Breast epithelium (tissue), 4 donors: ENCODE data around the gene TOMM34. TPM values are rescaled to one million over a fixed set of nuclear protein-coding genes. Genes with fewer than 3 reads are reported as not detected.

Source experiments
- DNase-seq, 2 donors: peaks; one replicate each; pipeline ENCODE4 v3.0.0-alpha.2; 2019; ENCODE audit warnings: low spot score in 2 of 2
- H3K27ac ChIP-seq, 2 donors: fragments of 200-600 bp; sonication (generic) in 1 of 2; one replicate each; pipeline ENCODE4 v1.5.1; 2016 to 2019; ENCODE audit warnings: mild to moderate bottlenecking in 1 of 2
- H3K27me3 ChIP-seq, 2 donors: fragments of 200-600 bp; sonication (generic) in 1 of 2; one replicate each; pipeline versions ENCODE4 v1.5.1 to v1.6.0; 2017 to 2019; ENCODE audit warnings: control low read depth in 1 of 2, mild to moderate bottlenecking in 1 of 2
- H3K36me3 ChIP-seq: fragments of 200-600 bp; one replicate; pipeline ENCODE4 v1.5.1; 2019
- H3K4me1 ChIP-seq, 2 donors: fragments of 200-600 bp; sonication (generic); one replicate each; pipeline ENCODE4 v1.5.1; 2016 to 2019; ENCODE audit warnings: control low read depth in 1 of 2
- H3K4me3 ChIP-seq, 3 donors: fragments of 200-600 bp; sonication (generic); 1 replicate in 2 of 3; 2 replicates in 1 of 3; pipeline ENCODE4 v1.5.1; 2016 to 2019; ENCODE audit warnings: mild to moderate bottlenecking in 3 of 3, moderate library complexity in 2 of 3
- H3K9me3 ChIP-seq, 2 donors: fragments of 200-600 bp; sonication (generic) in 1 of 2; one replicate each; pipeline ENCODE4 v1.5.1; 2016 to 2019; ENCODE audit warnings: control low read depth in 1 of 2
- POLR2A ChIP-seq: fragments of 450-650 bp; IDR thresholded peaks from one replicate; pipeline ENCODE4 v1.6.1; 2016; ENCODE audit warnings: antibody characterized with exemption, mild to moderate bottlenecking, moderate library complexity
- POLR2AphosphoS5 ChIP-seq, 3 donors: sonication (generic); formaldehyde crosslinking; IDR thresholded peaks; one replicate each; pipeline ENCODE4 v1.6.1; 2017; ENCODE audit warnings: antibody characterized with exemption in 3 of 3
- intact Hi-C: fragments of 100-400 bp; cut with DNase I; formaldehyde crosslinking; loops from one replicate; pipeline ENCODE4 v1.15.1; 2023; ENCODE audit warnings: low total_unique reads
- total RNA-seq, 3 donors: library from RNA; depleted of rRNA; stranded (reverse); fragments of >200 nt; gene quantifications; one replicate each; pipeline ENCODE4 v1.1.0, GENCODE V29; 2016
- TF ChIP-seq, protein P1 (sequence below), 3 donors: fragments of 450-650 bp; IDR thresholded peaks; one replicate each; pipeline ENCODE4 v1.5.1; 2016 to 2017; ENCODE audit warnings: antibody characterized with exemption in 3 of 3, mild to moderate bottlenecking in 3 of 3, moderate library complexity in 3 of 3

Gene TOMM34
- total RNA-seq, 3 donors from 2014 or later = 14.6 to 21.0 (median 20.3) TPM

DNA sequence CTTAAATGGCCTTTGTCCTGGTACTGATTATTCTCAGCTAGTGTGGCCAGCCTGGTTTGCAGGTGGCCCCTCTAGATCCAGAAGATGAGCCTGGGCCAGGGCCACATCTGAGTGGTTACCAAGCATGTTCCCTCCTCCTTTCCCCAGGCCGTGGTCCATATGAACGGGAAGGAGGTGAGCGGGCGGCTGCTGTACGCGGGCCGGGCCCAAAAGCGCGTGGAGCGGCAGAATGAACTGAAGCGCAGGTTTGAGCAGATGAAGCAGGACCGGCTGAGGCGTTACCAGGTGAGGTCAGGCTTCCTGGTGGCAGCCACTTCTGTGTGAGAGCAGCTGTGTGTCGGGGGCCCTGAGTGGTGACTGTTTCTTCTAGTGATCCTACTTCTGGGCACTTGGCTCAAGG lies 38.8 kb downstream of the TOMM34 start:
- Histone ChIP-seq H3K27me3 (no peaks in the 10 kb centered on the region), H3K27ac (no peak overlapping the region), H3K36me3 (no peaks in the 10 kb centered on the region), H3K9me3 (no peaks in the 10 kb centered on the region), H3K4me3 (no peak overlapping the region), H3K4me1 (no peaks in the 10 kb centered on the region)
- DNase-seq = no peak
- intact Hi-C loops = no loop called here
- TF ChIP-seq POLR2A (no peak), POLR2AphosphoS5 (IDR thresholded peaks at IDR 0.05) (no peak)
- TF ChIP-seq, protein P1, sequence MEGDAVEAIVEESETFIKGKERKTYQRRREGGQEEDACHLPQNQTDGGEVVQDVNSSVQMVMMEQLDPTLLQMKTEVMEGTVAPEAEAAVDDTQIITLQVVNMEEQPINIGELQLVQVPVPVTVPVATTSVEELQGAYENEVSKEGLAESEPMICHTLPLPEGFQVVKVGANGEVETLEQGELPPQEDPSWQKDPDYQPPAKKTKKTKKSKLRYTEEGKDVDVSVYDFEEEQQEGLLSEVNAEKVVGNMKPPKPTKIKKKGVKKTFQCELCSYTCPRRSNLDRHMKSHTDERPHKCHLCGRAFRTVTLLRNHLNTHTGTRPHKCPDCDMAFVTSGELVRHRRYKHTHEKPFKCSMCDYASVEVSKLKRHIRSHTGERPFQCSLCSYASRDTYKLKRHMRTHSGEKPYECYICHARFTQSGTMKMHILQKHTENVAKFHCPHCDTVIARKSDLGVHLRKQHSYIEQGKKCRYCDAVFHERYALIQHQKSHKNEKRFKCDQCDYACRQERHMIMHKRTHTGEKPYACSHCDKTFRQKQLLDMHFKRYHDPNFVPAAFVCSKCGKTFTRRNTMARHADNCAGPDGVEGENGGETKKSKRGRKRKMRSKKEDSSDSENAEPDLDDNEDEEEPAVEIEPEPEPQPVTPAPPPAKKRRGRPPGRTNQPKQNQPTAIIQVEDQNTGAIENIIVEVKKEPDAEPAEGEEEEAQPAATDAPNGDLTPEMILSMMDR (IDR thresholded peaks at IDR 0.05) = no peak

DNA sequence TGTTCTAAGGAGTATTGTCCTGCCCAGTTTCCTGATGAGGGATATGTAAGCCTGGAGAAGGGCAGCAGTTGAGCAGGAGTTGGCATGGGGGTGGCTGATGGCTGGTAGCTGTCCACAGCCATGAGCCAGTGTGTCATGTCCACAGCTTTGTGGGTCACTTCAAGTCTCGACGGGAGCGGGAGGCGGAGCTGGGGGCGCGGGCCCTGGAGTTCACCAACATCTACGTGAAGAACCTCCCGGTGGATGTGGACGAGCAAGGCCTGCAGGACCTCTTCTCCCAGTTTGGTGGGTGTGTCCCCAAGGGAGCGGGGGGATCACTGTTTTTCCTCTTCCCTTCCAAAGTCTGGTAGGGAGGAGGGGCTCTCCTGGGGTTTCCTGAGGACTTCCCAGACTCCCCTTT lies 41.4 kb downstream of the TOMM34 start:
- DNase-seq = no peak
- TF ChIP-seq, protein P1 (IDR thresholded peaks at IDR 0.05) = no peak
- Histone ChIP-seq H3K27me3 (no peaks in the 10 kb centered on the region), H3K4me3 (no peak overlapping the region), H3K36me3 (no peaks in the 10 kb centered on the region), H3K9me3 (no peaks in the 10 kb centered on the region), H3K4me1 (no peaks in the 10 kb centered on the region), H3K27ac (no peak overlapping the region)
- intact Hi-C loops = no loop called here

DNA sequence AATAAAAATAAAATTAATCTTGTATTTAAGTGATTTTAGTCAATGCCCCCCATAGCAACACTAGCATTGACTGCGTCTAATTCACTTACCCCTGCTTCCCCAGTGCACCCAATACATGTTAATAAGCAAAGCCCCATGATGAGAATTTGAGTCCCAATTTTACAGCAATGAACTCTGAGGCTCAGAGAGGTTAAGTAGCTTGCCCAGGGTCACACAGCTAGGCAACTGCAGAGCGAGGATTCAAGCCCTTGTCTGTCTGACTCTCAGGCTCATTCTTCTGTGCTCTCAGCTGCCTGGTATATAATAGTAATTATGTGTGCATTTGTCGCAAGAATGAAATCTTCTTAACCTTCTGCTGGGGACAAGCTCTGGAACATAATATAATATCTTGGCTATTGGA lies 41.9 kb downstream of the TOMM34 start:
- Histone ChIP-seq H3K4me3 (no peak overlapping the region), H3K9me3 (no peaks in the 10 kb centered on the region), H3K27ac (no peak overlapping the region), H3K4me1 (no peaks in the 10 kb centered on the region), H3K27me3 (no peaks in the 10 kb centered on the region), H3K36me3 (no peaks in the 10 kb centered on the region)
- intact Hi-C loops = no loop called here
- no peak for DNase-seq
- TF ChIP-seq, protein P1 (IDR thresholded peaks at IDR 0.05) = no peak
- TF ChIP-seq POLR2AphosphoS5 (IDR thresholded peaks at IDR 0.05) (no peak), POLR2A (no peak)

DNA sequence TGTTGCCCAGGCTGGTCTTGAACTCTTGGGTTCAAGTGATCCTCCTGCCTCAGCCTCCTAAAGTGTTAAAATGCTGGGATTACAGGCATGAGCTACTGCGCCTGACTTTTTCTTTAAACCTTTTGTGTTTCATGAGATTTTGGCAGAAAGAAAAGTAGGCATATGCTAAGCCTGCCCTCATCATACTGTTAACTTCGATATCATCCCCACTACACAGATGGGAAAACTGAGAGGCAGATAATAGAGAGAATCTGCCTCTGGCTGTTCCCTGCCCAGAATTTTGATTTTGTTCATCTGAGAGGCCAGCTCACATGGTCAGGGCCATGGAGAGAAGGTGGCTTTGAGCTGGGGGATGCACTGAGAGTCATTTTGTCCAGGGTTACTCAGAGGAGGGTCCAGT lies 42.8 kb downstream of the TOMM34 start:
- intact Hi-C loops = no loop called here
- Histone ChIP-seq H3K9me3 (no peaks in the 10 kb centered on the region), H3K27me3 (no peaks in the 10 kb centered on the region), H3K4me3 (no peak overlapping the region), H3K36me3 (no peaks in the 10 kb centered on the region), H3K4me1 (no peaks in the 10 kb centered on the region), H3K27ac (no peak overlapping the region)
- TF ChIP-seq, protein P1 (IDR thresholded peaks at IDR 0.05) = no peak
- TF ChIP-seq POLR2AphosphoS5 (IDR thresholded peaks at IDR 0.05) (no peak), POLR2A (no peak)
- DNase-seq = no peak

DNA sequence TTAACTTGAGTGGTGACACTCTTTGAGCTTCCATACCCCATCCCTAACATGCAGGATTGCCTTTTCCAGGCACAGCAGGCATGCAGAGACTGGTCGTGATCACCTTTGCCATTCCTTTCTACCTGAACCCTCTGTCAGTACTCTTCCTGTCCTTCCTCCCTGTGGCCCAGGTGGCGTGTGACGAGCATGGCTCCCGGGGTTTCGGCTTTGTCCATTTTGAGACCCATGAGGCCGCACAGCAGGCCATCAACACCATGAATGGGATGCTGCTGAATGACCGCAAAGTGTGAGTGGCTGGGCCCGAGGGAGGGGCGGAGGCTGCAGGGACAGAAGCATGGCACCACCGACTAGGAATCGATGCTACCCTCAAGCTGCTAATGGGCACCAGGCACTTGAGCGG lies 43.6 kb downstream of the TOMM34 start:
- H3K4me1 ChIP-seq = no peaks in the 10 kb centered on the region
- no peaks in the 10 kb centered on the region for H3K9me3 ChIP-seq
- no peak for DNase-seq
- no peaks in the 10 kb centered on the region for H3K27me3 ChIP-seq
- no peak overlapping the region for H3K4me3 ChIP-seq
- intact Hi-C loops = no loop called here
- H3K27ac ChIP-seq = no peak overlapping the region
- TF ChIP-seq POLR2A = no peak
- TF ChIP-seq, protein P1 (IDR thresholded peaks at IDR 0.05) = no peak
- no peaks in the 10 kb centered on the region for H3K36me3 ChIP-seq
